HCEC 1CT (cell line): ENCODE measurements around the gene RALBP1.
A peak's percentile ranks its signal among the peaks of the same experiment; 100 is the strongest.
"Not testable (repeated sequence)": the region's sequence is repeated elsewhere in the genome, so short reads cannot be mapped to it uniquely, and the experiment has no call there.

Experiments
- DNase-seq: peaks from one replicate; pipeline ENCODE4 v3.0.0-alpha.2; 2017

The RALBP1 gene

GRCh38 chr18:9474983-9475642 lies at the start of gene RALBP1:
Gene RALBP1 (plus strand): TSS chr18:9475513. CDS start chr18:9513046, 37,533 bp downstream.
- DNase-seq: peak; percentile 99

DNA sequence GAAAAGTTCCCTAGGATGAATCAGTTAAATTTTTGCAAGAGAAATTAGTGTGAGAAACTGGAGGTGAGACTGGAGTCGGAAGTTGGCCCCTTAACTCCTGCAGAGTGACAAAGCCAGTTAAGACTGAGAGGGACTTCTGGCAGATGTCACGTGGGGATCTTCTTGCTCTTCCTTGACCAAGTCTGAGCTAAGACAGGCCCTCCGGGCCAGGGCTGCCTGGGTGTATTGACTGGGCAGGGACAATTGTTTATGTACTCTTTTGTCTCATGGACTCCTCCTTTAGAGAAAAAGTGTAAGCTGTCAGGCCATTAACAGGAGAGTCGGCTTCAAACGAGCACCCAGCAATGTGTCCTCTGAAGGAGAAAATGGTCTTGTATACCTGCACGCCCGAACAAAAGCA lies 48.6 kb upstream of the RALBP1 start:
- no peak for DNase-seq

DNA sequence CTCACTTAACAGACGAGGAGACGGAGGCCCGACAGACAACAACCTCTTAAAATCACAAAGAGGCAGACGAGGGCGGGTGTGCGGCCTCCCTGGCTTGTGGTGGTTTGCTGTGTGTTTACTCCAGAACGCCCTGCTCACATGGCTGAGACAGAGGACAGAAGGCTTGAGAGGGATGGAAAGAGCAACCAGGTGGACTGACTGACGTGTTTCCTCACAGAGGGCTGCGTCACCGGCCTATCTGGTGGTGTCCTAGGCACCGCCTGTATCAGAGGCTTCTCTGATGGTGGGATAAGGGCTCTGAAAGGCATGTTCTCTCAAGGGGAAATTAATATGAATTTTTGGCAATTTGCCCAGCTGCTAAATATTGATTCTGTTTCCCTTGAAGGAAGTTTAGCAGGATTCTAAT lies 47.0 kb upstream of the RALBP1 start:
- DNase-seq: no peak

GRCh38 chr18:9428862-9429661 lies 46.3 kb upstream of the RALBP1 start:
- DNase-seq: no peak

- DNase-seq: peak; percentile 23
Measured at GRCh38 chr18:9429662-9429993, 45.7 kb upstream of the RALBP1 start.

GRCh38 chr18:9430315-9430714 lies 45.0 kb upstream of the RALBP1 start:
- not testable (repeated sequence) for DNase-seq

- no peak for DNase-seq
Measured at GRCh38 chr18:9431296-9431695, 44.0 kb upstream of the RALBP1 start.

DNA sequence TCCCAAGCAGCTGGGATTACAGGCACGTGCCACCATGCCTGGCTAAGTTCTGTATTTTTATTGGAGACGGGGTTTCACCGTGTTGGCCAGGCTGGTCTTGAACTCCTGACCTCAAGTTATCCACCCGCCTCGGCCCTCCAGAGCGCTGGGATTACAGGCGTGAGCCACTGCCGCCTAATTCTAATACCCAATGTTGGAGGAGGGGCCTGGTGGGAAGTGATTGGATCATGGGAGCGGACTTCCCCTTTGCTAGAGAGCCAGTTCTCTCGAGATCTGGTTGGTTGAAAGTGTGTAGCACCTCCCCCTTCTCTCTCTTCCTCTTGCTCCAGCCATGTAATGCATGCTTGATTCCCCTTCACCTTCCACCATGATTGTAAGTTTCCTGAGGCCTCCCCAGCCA lies 42.2 kb upstream of the RALBP1 start:
- not testable (repeated sequence) for DNase-seq

GRCh38 chr18:9433671-9434121 lies 41.6 kb upstream of the RALBP1 start:
- no peak for DNase-seq

DNA sequence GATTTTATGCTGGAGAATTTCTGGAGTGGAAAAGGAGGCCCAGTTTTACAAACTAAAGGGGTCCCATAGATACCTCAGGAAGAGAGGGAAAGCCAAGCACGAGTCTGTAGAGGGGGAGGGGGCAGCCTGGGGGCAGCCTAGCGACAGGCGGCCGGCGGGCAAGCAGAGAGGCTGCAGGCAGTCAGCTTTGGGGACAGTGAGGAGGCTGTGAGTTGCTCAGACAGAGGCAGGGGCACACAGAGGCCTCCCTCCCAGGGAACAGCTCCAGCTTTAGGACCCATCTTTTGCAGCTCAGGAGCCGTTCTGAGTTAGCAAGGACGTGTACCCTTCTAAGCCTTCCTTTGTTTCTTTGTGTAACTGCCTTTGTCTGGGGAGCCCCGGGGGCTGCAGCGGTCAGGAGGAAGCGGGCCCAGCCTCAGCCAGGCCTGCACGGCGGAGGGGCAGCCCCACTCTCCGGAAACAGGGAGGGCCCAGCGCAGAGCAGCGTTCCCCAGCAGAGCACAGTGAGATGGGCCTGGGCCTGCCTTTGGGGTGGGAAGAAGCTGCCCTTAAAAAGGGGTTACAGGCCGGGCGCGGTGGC lies 41.1 kb upstream of the RALBP1 start:
- no peak for DNase-seq

DNA sequence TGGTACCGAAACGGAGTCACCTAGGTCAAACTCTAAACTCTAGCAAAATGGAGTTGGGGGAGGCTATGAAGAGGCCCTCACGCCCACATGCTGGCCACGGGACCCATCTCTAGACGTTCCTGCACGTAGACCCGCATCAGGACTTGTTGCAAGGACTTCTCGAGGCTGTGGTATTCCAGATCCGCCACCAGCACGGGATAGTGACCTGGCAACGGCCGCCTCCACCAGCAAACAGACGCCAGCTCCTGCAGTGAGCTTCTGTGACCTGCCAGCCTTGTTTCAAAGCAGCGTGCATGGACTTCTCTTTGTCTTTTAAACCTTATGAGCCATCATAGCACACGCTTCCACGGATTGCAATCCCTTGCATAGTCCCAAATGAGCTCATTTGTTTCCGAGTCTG lies 40.3 kb upstream of the RALBP1 start:
- no peak for DNase-seq

DNA sequence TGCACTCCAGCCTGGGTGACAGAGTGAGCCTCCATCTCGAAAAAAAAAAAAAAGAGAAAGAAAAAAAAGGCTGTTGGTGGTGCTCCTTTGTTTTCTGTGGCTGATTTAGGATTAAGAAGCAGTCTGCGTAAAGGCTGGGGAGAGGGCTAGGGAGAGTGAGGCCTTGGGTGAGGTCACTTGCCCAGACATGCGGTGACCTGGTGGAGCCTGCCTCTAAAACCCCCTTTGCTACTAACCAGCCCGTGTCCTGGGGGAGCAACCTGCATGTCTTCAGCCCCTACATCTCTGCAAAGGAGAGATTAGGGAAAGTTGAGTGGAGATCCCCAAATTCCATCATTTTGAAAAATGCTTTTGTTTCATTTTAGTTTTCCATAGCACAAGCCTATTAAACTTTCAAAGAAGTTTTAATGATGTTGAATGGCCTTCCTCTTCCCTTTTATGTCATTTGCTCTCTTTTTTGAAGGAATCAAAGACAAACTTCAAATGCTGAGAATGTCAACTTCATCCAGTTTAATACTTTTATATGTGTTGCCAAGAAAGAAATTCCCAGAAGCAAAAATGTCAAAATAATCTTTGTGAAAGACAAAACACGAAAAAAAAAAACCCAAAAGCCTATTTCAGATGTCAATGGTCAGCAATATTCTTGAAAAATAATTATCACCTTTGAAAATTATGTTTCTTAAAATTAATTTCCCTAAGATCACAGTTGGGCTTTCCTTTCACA lies 38.9 kb upstream of the RALBP1 start:
- no peak for DNase-seq

GRCh38 chr18:9437021-9437437 lies 38.3 kb upstream of the RALBP1 start:
- DNase-seq: no peak

DNA sequence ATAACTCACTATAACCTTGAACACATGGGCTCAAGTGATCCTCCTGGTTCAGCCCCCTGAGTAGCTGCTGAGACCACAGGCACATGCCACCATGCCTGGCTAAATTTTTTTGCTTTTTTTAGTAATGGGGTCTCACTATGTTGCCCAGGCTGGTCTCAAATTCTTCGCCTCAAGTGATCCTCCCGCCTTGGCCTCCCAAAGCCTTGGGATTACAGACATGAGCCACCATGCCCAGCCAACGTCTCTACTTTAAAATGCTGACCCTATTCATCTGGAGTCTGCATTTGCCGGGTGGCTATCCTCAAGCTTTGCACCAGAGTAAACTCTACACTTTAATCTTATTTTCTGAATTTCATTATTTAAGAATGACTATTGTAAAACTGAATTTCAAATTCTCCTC lies 37.6 kb upstream of the RALBP1 start:
- no peak for DNase-seq

DNA sequence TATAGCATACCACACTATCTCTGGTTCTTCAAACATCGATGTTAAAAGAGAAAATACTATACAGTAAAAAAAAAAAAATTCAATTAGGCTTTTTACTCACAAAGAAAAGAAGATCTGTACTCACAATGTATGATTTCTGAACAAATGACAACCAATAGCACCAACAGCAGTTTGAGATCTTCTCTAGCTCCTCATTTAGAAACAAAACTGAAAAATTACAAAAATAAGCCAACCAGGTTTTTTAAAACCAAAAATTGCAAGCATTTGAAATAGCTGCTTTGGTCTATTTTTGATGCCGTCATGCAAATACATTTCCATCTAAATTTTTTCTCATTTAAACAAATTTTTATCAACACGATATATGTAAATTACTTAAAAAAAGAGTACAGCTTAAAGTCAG lies 34.3 kb upstream of the RALBP1 start:
- DNase-seq: no peak

- DNase-seq: no peak
Measured at GRCh38 chr18:9444549-9444948, 30.8 kb upstream of the RALBP1 start.

DNA sequence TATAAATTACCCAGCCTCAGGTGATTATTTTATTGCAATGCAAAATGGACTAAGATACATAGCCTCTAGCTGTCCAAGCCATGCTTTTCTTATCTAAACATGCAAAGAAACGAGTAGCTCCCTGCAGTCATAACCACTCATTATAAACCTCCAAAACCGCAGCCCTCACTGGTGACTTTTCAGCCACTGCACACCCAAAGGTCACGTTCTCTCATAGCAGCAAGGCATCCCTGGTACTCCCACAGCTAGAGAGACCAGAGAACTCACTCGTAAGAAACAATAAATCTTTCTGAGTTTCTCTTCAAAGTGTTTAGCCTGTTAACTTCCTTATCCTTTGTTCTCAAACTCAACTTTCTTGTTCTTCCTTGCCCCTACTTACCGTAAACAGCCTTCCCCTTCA lies 28.5 kb upstream of the RALBP1 start:
- no peak for DNase-seq

DNA sequence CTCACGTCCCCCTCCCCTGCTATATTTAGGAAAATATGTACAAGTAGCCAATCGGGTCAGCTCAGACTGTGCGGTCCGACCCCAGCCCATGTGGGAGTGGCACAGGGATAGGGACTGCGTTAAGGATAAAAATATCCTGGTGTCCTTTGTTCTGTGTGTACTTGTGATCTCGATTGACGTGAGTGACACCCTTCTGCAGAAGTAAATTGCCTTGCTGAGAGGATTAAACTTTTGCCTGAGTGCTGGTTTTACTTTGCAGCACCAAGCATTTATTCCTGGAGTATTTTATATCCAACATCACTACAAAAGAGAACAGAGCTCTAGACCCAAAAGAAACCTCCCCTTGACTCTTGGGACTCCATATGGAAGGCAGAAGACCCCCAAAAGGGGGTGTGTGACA lies 28.0 kb upstream of the RALBP1 start:
- no peak for DNase-seq

DNA sequence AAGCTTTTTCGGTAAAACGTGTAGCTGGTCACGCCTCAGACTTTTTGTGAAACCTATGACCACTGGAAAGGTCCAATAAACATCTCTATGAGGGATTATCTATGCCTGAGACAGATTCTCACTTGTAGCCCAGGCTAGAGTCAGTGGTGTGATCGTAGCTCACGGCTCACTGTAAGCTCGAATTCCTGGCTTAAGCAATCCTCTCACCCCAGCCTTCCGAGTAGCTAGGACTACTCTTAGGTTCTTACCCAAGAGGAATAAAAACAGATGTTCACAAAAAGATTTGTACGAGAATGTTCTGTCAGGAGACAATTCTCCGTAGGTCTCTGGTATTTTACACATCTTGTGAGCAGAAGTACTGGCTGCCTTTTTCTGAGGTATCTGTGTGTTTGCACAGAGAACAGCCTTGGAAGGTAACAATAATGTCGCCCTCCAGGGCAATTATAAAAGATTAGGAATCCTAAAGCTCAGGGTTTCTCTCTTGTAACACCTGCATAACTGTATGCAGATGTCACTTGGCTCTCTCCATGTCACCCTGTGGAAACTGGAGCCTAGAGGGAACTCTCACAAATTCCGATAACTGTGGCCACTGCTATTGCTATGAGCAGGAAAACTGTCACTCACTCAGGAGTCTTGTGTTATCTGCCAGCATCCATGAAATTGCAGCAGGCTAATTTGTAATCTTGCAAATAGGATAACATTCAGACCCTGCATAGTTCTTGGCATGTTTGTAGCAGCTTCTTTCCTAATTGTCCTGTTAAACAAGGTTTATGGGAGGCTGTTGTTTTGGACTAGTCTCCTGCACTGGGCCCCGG lies 25.5 kb upstream of the RALBP1 start:
- no peak for DNase-seq

DNA sequence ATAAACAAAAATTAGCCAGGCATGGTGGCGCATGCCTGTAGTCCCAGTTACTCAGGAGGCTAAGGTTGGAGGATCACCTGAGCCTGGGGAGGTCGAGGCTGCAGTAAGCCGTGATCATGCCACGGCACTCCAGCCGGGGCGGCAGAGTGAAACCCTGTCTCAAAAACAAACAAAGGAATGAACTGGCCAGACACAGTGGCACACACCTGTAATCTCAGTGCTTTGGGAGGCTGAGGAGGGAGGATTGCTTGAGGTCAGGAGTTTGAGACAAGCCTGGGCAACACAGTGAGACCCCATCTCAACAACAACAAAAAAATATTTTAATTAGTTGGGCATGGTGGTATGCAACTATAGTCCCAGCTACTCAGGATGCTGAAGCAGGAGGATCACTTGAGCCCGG lies 24.4 kb upstream of the RALBP1 start:
- not testable (repeated sequence) for DNase-seq

DNA sequence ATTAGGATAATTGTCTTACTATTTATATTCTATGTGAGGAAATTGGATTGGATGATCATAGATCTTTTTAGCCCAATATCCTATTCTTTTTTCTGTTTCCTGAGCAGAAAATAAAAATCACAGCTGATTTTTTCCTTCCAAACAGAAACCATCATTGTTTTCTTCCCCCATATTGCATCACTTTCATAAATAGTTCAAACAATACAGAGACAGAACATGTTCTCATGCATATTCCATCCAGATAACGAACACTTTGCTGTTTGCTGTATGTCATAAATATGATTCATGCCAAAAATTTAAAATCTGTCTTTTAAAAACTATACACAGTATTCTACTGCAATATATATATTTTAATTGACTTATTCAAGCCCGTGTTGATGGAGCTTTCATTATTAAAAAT lies 22.0 kb upstream of the RALBP1 start:
- DNase-seq: no peak

DNA sequence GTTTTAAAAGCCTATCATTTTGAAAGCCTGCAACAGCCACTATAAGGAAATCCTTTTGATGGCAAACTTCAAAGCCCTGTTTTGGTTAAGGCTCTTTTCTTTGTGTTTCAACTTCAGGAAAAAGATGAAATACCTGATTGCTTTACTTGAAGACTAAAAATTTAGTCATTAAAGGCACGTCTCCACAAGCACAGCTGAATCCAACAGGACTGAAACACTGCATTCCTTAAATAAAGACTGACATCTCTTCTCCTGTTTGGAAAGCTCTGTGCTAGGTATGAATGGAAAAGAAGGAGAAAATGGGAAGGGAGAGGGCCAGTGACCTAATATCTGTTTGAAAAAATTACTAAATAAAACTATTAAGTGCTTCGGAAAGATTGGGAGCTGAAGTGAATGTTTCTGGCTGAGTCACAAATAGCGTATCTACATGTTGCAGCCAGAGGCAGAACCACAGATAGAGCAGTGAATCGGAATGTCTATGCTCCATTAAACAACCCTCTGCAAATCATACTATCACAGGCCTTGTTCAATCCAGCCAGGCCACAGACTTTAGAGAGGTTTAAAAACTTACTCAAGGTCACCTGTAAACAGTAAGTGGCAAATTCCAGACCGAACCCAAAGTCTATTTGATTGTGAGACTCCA lies 21.1 kb upstream of the RALBP1 start:
- no peak for DNase-seq
